HL-60 (cell line): ENCODE data around the gene SETBP1.

Experiments
- DNase-seq, 2 experiments: peaks; one replicate each; pipeline ENCODE4 v3.0.0-alpha.2; 2010 to 2020; ENCODE audit warnings: low read depth in 1 of 2, low spot score in 1 of 2
- H3K27ac ChIP-seq: fragments of 250-450 bp; sonication (Bioruptor Pico); replicated peaks from 2 replicates; pipeline ENCODE4 v1.5.1; 2020; ENCODE audit warnings: mild to moderate bottlenecking, moderate library complexity
- H3K27me3 ChIP-seq: fragments of 250-450 bp; sonication (Bioruptor Pico); 2 replicates; pipeline ENCODE4 v1.5.1; 2021; ENCODE audit warnings: mild to moderate bottlenecking, moderate library complexity; ENCODE audit not compliant: insufficient read depth, poor library complexity, severe bottlenecking
- H3K4me3 ChIP-seq: replicated peaks from 2 replicates; pipeline ENCODE4 v1.5.1; 2011; ENCODE audit warnings: mild to moderate bottlenecking, control low read depth, low read length; ENCODE audit not compliant: insufficient read depth
- CTCF ChIP-seq: IDR thresholded peaks from one replicate; pipeline ENCODE4 v1.5.1; 2011; ENCODE audit warnings: low read length, control low read depth, inconsistent platforms; ENCODE audit not compliant: insufficient read depth
- GABPA ChIP-seq: IDR thresholded peaks from 2 replicates; pipeline ENCODE4 v1.6.1; 2012; ENCODE audit warnings: low read depth
- POLR2AphosphoS5 ChIP-seq: IDR thresholded peaks from 2 replicates; pipeline ENCODE4 v1.6.1; 2012; ENCODE audit warnings: low read depth
- REST ChIP-seq: IDR thresholded peaks from 2 replicates; pipeline ENCODE4 v1.6.1; 2012; ENCODE audit warnings: low read depth; ENCODE audit not compliant: insufficient replicate concordance
- SPI1 ChIP-seq: IDR thresholded peaks from 2 replicates; pipeline ENCODE4 v1.6.1; 2012; ENCODE audit warnings: low read depth, mild to moderate bottlenecking, borderline replicate concordance

The SETBP1 gene

DNA sequence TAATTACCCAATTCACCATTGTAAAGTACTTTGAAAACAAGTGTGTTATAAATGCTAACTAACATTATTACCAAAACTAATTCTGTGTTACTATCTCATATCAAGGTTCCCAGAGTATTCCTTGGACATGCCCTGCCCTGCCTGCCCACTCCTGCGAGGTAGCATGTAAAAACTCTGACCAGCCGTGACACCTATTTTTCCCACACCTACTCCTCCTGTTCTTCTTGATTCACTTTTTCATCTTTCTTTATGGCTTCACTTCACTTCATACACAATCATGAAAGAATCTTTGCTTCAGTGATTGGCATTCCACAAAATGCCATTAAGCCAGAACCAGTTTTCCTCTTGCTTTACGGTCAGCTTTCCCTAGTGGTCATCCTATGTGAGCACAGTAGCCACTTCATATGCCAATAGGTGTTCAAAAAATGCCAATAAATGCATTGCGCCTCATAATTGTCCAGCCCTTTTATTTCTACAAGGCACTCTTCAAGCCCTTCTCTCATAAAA is 42.6 kb upstream of the SETBP1 start:
- no peak overlapping the region for H3K27ac ChIP-seq
- H3K4me3 ChIP-seq: no peak overlapping the region
- TF ChIP-seq POLR2AphosphoS5 (no peak), GABPA (no peak), CTCF (no peak)

DNA sequence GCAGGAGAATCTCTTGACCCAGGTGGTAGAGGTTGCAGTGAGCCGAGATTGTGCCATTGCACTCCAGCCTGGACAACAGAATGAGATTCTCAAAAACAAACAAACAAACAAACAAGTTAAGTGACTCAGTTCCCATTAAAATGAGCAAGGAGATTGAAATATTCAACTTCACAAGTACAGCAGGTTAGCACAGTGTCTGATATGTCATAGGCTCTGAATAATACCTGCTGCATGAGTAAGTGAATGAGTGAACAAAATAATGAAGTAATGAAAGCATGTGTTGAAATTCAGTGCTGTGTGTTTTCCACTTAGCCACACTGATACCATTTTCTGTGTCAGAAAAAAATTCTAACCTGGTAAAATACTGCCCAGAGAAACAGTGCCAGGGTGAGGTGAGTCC is 41.9 kb upstream of the SETBP1 start:
- DNase-seq: no peak
- no peak for TF ChIP-seq REST
- no peak for TF ChIP-seq CTCF
- no peak for TF ChIP-seq POLR2AphosphoS5
- no peak for TF ChIP-seq SPI1
- TF ChIP-seq GABPA: no peak
- Histone ChIP-seq H3K27me3 (peaks cover 6% of the 10 kb centered on the region), H3K27ac (no peak overlapping the region), H3K4me3 (no peak overlapping the region)

More for the DNA sequence above, 42.6 kb upstream of the SETBP1 start:
- DNase-seq: no peak
- peaks cover 6% of the 10 kb centered on the region for H3K27me3 ChIP-seq

GRCh38 chr18:44643004-44643403 is 37.7 kb upstream of the SETBP1 start:
- H3K27me3 ChIP-seq: peaks cover 9% of the 10 kb centered on the region
- DNase-seq: no peak
- TF ChIP-seq GABPA (no peak), SPI1 (no peak), CTCF (no peak), REST (no peak), POLR2AphosphoS5 (no peak)

GRCh38 chr18:44651478-44651877 is 29.2 kb upstream of the SETBP1 start:
- H3K27ac ChIP-seq: no peak overlapping the region
- no peak for TF ChIP-seq CTCF
- TF ChIP-seq SPI1: no peak
- no peak for TF ChIP-seq POLR2AphosphoS5
- no peak for TF ChIP-seq GABPA
- no peak for TF ChIP-seq REST
- DNase-seq: no peak
- H3K4me3 ChIP-seq: no peak overlapping the region
- H3K27me3 ChIP-seq: peaks cover 3% of the 10 kb centered on the region

More at GRCh38 chr18:44643004-44643403, 37.7 kb upstream of the SETBP1 start:
- Histone ChIP-seq H3K27ac (no peak overlapping the region), H3K4me3 (no peak overlapping the region)
